Measurements from ENCODE around the gene THAP11.

DNA sequence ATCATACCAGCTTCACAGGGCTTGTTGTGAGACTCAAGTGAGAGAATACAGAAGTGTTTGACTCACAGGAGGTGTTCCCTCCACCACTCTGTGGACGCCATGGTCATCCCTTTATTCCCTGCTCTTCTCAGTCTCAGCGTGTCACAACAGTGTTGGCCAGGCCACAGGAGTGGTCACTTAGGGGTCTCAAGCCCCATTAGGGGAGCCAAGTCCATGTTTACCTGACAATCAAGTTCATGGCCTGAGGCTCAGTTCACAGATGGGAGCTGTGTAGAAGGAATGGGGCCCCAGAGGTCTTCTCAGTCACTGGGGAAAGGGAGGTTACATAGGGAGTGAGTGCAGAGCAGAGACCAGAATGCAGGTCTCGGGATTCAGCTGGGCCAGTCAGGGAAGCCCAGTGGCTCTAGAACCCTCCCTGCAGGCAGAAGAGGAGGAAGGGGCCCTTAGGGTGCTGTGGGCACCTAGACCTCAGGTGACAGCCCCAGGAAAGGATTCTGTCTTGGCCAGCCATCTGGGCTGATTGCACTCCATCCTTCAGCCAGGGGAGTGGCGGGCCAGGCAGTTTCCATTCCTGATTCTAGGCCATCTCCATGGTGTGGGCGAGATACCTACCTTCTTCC is 14.9 kb downstream of the THAP11 start:
- TF ChIP-seq CTCF (IDR thresholded peaks at IDR 0.05; ENCODE audit: low read depth, low read length) (no peak), POLR2A (IDR thresholded peaks at IDR 0.05; ENCODE audit: extremely low read depth, insufficient read length) (no peak)
- TF ChIP-seq, protein P1, sequence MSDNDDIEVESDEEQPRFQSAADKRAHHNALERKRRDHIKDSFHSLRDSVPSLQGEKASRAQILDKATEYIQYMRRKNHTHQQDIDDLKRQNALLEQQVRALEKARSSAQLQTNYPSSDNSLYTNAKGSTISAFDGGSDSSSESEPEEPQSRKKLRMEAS (IDR thresholded peaks at IDR 0.05; ENCODE audit: low read depth, low read length) = no peak

Measured in NB4 (cell line).